OCI-M1 (cell line): ENCODE results near the gene PTGES2.

Source experiments
- DNase-seq: peaks from one replicate; lab custom pipeline; 2025; lab: John Stamatoyannopoulos, UW

The PTGES2 gene

DNA sequence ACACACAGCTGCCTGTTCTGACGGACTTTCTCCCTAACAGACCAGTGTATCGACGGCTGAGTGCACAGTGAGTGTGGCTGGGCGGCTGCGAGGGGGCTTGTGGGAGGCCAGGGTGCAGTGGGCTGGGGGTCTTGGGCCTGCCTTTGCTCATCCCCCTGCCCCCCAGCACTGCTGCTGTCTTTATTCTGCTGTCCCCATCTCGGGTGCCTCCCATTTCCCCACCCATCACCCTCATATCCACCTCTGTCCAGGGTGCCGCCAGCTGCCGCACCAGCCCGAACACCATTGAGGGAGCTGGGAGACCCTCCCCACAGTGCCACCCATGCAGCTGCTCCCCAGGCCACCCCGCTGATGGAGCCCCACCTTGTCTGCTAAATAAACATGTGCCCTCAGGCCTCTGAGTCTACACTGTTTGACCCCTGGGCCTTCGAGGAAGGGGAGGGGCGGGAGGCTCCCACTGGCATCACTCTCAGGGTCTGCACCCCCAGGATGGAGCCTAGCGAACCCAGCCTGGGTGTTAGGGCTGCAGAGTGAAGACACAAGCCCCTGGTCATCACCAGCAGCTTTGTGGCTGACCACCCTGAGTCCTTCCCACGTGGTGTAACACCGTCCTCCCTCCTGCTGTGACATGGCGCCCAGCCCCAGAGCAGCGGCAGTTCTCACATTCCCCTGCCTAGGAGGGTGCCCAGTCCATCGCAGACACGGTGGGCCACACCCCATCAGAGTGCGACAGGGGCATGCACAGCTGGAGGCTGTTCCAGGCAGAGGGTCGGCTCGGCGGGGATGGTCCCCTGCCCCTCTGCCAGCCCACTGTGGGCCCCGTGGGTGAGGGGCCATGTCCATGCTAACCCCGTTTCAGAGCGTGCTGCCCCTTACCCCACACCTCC lies 25.8 kb upstream of the PTGES2 start:
- no peak for DNase-seq

DNA sequence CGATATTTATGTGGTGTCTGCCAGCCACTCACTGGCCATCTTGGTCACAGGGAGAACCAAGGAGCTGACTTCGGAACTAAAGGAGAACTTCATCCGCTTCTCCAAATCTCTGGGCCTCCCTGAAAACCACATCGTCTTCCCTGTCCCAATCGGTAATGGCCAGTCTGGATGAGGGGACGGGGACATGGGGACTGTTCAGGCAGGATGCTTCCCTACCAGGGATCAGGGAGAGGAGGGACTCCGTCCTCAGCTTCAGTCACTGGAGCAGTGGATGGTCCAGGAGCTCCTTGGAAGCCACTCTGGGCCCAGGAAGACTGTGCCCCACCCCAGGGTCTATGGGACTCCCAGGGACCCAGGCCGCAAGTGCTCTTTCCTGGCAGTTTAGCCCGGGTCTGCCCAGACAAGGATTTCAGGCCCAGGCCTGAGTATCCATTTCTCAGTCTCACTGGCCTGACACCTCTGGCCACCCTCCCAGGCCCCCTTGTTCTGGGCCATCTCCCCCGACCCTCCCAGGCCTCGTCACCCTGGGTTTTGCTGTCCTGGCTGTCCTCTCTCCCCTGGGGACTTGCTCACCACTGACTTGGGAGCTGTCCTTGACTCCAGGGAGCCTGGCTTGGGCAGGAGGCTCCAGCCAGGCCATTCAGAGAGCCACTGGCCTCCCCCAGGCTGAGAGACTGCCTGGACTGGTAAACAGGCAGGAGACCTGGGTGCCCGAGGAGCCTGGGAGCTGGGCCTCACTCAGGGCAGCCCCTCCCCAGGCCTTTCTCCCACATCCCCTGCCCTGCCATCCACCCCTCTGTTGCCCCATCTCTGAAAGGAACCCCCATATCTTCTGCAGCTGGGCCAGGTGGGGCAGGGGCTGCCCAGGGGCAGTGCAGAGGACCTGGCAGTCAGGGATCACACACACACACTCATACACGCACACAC lies 24.9 kb upstream of the PTGES2 start:
- DNase-seq, result no peak

DNA sequence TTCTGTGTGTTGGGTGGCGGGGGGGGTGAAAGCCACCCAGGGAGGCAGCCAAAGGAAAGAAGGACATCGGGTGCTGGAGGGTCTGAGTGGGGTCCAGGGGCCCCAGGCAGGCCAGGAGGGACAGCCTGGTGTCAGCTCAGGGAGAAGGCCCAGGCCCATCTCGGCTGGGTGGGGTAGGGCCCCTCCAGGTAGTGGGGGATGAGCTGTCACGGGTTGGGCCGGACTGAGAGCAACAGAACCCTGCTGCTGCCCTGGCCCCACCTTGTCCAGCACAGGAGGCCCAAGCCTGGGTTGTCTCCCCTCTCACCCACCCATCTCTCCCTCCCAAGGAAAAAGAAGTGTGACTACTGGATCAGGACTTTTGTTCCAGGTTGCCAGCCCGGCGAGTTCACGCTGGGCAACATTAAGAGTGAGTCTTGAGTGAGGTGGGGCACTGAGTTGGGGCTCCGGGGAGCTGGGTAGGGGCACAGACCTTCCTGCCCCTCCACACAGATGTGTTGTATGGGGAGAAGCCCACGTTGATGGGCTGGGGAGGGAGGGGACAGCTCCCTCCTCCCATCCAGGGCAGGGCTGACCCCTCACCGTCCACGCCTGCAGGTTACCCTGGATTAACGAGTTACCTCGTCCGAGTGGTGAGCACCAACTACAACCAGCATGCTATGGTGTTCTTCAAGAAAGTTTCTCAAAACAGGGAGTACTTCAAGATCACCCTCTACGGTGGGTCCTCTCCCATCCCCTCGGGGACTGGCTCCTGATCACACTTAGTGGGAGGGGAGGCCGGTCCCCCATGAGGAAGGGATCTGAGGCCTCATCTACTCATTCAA lies 24.0 kb upstream of the PTGES2 start:
- DNase-seq, result no peak

DNA sequence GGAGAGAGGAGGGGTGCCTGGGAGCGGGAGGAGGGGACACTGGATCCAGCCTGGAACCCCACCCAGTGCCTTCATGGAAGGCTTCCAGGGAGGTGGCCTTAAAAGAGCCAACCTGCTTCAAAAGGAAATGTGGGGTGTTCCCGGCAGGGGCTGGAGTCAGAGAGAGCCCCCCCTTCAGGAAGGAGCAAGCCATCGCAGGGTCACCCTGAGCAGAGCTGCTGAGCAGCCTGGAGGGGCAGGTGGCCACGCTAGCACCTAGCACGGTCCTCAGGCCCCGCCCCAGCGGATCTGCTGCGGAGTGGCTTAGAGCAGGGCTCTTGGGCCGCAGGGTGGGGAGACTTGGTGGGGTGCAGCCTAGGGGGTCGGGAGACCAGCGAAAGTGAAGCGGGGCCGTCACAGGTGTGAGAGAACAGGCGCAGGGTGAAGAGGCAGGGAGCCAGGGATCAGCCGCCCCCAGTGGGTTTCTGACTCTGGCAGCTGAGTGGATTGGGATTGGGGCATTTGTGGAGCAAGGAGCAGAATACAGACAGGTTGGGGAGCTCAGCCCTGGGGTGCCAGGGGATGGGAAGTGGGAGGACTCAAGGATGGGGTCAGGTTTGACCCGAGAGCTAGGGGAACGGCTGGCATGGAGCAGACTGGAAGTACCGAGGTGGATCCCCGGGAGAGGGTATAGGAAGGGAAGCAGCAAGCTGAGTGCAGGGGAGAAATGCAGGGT lies 23.2 kb upstream of the PTGES2 start:
- no peak for DNase-seq

DNA sequence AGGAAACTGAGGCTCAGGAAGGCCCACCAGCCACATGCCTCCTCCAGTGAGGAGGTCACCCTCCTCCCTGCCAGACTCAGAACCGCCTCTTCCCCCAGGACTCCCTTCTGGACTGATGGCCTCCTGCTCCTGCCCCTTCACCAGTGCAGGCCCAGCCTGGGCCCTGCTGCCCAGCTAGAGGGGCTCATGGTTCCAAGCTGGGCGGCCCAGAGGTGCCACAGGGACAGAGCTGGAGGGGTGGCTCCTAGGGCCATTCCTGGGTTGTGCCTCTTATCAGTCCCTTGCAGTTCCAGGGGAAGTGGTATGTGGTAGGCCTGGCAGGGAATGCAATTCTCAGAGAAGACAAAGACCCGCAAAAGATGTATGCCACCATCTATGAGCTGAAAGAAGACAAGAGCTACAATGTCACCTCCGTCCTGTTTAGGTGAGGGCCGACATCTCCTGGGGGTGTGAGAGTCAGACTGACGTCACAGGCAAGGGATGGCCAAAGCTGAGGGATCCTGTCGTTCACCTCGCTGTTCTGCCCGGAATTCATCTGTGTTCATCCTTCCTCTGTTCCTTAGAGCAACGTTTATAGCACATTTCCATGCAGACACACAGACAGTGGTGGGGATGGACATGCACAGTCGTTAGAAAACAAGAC lies 22.5 kb upstream of the PTGES2 start:
- DNase-seq, result peak; percentile 49

DNA sequence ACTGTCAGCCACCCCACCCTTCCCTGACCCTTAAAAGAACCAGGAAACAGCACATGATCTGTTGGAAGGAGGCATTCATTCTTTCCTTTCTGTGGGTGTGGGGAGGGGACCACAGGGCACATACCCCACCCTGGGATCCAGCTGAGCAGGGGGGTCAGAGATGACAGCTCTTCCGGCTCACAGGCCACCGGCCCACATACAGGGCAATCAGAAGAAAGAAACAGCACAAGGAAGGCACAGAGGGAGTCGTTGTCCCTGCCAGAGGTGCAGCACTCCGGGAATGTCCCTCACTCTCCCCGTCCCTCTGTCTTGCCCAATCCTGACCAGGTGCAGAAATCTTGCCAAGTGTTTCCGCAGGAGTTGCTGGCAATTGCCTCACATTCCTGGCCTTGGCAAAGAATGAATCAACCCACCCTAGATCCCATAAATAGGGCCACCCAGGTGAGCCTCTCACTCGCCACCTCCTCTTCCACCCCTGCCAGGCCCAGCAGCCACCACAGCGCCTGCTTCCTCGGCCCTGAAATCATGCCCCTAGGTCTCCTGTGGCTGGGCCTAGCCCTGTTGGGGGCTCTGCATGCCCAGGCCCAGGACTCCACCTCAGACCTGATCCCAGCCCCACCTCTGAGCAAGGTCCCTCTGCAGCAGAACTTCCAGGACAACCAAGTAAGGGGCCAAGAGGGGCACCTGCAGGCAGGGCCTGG lies 21.6 kb upstream of the PTGES2 start, which contains the start of gene LCN2:
TSS of gene LCN2 (plus strand) at position 453 of the 701 bp plus-strand sequence. CDS start at position 526, 73 bp downstream.
- no peak for DNase-seq

DNA sequence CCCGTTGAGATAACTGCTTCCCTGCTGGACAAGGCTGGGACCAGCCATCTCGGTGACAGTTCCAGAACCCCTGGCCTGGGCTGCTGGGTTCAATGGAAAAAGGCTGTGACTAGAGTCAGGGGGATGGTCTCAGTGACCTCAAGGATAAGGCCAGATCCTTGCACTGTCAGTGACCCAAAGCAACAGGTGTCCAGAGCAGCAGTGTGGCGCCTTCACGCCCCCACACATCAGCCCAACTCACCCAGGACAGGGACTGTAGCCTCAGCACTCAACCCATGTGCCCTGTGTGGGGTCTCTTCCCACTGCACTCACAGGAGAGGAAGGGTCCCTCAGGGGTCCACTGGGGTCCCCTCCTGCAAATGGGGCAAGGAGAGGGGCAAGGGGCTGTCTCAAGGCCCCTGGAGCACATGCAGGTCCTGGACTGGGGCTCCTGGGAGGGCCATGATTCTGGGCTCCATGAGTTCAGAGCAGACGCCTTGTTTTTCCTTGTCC lies 21.0 kb upstream of the PTGES2 start:
- DNase-seq, result no peak

DNA sequence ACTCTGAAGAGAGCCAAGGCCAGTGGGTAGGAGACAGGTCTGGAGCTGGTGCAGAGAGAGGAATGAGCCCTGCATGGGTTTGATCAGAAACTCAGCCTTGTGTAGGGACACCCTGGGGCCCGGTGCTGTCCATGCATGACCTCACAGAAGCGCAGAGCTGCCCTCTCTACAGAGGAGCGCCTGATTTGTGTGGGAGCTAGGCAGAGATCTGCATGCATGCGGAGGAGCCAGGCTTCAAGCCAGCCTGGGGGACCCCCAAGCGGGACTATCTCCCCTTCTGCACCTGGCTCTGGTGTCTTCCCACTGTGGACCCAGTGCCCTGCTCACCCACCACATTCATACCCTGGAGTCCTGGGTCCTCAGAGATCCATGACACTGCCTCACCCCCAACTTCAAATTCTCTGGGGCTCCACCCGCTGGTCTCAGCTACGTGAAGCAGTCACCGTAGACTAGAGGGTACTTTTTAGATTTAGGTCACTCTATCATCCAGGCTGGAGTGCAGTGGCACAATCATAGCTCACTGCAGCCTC lies 19.1 kb upstream of the PTGES2 start:
- no peak for DNase-seq

DNA sequence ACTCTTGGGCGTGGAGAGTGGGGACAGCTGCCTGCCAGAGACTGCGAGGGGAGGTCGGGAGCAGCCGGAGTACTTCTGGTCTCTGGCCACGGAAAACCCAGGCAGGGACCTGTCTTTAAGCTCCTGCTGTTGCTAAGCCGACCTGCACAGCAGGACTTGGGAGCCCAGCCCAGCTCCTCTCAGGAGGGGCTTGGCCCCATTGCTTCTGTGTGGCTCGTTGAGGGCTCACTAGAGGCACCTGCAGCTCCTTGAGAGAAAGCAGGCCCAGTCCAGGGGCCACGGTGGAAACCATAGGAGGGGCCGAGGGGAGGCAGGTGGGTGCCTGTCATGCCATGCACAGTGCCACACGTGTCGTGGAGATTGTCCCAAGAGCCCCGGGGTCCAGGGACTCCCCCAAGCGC lies 18.4 kb upstream of the PTGES2 start:
- no peak for DNase-seq

DNA sequence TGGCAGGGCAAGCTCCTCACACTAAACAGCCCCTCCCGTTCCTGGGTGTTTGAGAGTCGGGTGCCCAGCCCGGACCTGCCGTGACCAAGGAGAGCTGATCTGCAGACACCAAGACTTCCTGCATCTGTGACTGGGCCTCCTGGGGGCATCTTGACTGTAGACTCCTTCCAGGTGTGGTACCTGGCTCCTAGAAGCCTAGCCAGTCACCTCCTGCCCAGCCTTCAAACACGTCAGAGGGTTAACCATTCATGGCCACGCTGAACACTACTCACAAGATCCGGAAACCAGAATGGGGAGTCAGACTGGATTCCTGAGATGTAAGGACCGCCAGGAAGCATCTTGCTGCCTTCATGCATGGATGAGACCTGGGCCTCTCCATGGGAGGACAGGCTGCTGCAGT lies 18.0 kb upstream of the PTGES2 start:
- DNase-seq, result no peak

DNA sequence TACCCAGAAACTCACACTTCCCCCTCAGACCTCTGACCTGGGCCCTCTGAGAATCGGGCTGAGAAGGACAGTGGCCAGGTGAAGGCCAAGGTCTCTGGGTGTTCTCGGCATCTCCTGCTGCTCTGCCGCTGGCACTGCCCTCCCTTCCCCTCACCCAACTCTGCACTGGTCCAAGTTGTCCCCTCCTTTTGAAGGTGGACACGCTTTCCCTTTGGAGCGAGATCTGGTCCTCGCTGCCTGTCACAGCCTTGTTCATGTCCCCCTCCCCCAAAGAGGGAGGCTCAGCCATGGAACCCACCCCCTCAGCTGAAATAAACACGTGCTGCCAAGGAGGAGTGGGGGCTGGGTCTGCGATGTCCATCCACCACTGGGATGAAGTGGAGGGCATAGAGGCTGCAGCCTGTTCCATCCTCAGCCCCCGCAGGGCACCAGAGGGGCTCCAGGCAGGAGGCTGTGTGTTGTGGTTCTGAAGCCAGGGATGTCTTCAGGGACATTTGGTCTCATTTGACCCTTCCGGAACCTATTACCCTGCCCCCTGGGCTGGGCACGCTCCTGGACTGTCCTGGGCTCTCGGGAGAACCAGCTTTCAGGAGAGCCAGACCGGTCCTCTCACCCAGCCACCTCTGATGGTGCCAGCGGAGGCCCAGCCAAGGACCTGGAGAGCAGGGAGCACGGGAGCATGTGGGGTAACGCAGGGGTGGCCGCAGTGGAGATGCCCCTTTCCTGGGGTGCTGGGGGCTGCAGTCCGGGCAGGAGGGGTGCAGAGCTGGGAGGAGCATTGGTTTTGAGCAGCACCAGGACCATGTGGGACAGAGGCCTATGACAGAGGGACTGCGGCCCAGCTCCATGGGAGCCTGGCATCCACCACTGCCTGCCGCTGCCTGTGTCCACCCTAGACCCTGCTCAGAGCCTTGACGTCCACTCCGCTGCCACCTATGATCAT lies 17.0 kb upstream of the PTGES2 start:
- DNase-seq, result no peak

DNA sequence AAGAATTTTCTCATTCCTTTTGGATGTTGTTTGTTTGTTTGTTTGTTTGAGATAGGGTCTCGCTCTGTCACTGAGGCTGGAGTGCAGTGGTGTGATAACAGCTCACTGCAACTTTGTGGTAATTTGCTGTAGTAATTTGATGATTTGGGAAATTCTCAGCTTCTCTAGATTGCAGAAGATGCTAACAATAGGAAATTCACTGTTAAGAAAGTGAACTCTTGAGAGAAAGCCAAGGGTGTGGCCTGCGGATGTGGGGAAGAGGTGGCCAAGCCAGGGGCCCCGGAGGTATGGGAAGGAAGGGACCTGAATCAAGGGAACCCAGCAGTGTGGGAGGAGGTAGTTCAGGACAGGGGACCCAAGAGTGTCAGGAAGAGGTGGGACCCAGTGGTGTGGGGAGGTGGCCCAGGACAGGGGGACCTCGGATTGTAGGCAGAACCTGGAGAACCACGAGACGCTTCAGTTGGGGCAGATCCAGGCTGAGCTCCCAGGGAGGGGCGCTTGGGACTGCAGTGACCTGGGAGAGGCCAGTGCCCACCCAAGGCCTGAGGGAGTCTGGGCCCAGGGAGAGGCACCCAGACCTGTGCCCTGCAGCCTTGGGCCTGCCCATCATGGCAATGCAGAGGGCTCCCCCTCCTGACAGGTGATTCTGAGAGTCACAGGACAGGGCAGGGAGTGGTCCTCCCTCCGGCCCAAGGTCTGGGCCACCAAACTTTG lies 16.2 kb upstream of the PTGES2 start:
- DNase-seq, result no peak

DNA sequence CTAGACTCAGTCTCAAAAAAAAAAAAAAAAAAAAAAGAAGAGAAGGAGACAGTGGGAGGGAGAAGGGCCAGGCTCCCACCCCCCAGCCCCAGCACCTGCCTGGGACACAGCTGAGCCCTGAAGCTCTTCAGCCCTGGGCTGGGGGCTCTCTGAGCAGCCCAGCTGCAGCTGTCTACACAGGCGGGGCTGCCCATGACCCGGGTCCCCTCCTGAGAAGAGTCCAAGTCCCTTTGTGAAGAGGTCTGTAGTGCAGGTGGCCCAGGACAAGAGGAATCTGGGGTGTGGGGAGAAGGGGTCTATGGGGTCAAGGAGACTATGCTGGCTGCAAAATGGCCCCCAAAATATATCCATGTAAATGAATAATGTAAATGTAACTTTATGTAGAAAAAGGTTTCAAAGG lies 15.1 kb upstream of the PTGES2 start:
- DNase-seq, result no peak

DNA sequence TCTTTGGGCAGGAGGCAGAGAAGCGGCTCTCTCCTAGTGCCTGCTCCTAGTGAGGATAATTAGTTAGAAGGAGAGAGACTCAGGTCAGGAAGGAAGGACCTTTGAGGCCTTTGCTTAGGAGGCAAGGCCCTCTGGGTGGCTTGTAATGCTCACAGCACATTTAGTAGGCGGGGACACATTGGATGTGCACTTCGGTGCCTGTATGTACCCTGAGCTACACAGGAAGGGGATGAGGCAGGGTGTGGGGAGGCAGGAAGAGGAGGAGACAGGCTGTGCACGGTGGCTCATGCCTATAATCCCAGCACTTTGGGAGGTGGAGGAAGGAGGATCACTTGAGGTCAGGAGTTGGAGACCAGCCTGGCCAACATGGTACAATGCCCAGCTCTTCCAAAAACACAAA lies 14.5 kb upstream of the PTGES2 start:
- DNase-seq, result no peak

DNA sequence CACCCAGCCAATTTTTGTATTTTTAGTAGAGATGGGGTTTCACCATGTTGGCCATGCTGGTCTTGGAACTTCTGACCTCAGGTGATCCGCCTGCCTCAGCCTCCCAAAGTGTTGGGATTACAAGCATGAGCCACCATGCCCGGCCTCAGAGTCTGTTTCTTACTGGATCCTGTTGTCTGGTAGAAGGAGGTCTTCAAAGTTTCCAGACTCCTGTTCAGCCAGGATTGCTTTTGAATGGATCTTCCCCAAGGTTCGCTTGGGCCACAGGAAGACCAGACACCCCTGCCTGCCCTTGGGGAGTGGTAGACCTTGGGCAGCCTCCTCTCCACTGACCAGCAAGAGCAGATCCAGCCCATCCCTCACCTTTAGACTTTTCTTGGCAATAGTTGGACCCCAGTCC lies 14.1 kb upstream of the PTGES2 start:
- no peak for DNase-seq

DNA sequence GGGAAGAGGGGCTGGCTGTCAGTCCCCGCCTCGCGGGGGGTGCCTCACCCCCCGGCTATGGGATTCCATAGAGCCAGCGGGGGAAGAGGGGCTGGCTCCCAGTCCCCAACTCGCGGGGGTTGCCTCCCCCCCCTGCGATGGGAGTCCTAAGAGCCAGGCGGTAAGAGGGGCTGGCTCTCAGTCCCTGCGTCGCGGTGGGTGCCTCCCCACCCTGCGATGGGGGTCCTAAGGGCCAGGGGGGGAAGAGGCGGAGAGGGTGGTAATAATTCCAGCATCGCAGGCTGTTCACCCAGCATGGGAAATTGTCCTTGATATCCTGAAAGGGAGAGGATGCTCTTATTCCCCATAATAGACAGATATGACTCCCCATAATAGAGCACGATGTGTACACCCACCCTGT lies 12.1 kb upstream of the PTGES2 start:
- no peak for DNase-seq

DNA sequence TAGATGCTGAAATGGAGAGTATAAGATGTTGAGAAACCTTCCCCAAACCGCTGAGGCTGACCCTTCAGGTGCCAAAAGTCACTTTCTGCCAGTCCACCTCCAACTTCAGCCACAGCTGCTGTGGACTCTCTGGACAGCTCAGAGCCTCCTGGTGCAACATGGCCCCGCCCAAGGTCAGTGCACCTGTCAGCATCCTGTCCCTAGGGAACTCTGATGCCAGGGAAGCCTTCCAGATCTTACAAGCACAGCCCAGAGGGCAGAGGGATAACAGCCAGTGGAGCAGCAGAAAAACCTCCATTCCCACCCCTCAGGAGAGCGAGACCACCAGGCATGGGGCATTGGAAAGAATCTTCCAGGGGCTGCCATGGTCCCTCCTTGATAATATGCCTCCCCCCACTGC lies 10.5 kb upstream of the PTGES2 start:
- no peak for DNase-seq
